SIG-M5 treated with dmso at 0.1 percent for 504 hours (cell line): ENCODE measurements around the gene ZER1.

Experiments
- DNase-seq: peaks from one replicate; lab custom pipeline; 2025; ENCODE audit not compliant: unreplicated experiment; lab: John Stamatoyannopoulos, UW

The ZER1 gene

DNA sequence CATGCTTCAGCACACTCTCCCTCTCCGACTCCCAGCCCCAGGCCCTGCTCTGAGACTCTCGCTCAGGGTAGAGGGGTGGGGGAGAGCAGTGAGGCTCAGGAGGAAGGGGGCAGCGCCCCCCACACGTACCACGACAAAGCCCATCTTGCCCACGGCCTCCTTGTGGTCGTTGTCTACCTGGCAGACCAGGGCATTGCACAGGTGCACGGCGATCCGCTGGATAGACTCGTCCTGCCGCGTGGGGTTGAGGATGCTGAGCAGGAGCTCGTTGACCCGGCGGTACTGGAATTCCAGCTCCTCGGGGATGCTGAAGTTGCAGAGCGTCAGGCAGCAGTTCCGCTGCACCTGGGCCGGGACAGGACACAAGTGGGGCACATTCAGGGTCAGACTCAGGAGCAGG, 29.3 kb downstream of the ZER1 start:
- DNase-seq: no peak

DNA sequence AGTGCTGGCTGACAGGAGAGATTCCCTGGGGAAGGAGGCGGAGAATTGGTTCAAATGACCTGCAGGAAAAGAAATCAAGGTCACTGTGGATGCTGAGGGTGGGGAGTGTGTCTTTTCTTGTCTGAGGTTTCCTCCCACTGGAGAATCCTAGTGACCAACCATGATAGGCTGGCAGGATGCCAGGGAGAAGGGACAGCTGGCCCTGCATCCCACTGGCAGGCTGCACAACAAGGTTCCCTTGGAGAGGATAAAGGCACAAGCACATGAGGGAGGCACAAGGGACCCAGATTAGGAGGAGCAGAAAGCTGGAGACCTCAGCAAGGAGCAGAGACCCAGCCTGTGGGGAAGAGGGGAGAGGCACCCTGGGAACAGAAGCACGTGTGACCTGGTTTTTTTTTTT, 36.4 kb downstream of the ZER1 start:
- DNase-seq: no peak

DNA sequence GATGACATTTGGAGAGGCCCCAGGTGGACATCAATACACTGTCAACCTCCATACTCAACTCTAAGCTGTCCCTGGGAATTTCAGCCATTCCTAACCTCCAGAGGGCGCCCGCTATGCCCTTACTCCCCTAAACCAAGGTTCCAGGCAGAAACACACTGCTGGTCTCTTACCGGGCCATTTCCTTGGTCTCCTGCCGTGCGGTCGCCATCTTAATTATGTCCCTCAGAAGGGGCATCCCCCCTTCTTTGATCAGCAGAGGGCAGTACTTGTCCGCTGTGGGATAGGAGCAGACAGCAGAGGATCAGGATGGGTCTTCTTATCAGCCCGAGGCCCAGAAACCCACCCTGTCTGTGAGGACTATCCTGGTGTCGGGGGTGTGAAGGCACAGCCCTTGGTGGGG, 38.5 kb downstream of the ZER1 start:
- peak; percentile 82 for DNase-seq

DNA sequence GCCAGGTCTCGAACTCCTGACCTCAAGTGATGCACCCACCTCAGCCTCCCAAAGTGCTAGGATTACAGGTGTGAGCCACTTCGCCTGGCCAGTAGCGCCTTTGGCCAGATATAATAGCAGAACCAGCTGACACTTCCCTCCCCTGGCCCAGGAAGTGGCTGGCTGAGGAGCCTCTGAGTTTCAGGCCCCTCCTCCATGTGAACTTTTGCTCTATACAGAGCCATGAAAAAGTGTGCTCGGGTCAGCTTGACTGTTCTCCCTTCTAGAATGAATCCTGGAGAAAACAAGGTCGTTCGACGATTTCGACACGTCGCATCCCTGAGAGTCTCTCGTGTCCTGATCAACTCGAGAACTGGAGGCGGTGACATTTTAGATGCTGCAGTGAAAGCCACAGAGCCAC, 39.2 kb downstream of the ZER1 start:
- DNase-seq: no peak

DNA sequence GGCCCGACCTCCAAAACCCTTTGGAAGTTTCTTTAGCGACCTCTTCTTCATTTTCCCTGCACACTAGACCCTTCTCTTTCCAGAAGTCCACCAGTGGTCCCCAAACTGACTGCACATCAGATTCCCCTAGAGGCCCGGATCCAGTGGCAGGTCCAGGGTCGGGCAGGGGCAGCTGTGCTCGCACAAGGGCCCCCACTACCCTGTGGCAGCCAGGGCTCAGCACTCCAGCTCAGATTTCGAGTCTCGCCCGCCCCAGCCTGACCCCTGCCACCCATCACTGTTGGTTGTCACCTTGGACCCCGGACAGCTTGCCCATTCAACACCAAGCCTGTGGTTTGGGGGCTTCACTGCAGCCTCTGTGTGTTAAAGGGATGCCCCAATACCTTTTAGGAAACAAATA, 40.0 kb downstream of the ZER1 start:
- DNase-seq: no peak

DNA sequence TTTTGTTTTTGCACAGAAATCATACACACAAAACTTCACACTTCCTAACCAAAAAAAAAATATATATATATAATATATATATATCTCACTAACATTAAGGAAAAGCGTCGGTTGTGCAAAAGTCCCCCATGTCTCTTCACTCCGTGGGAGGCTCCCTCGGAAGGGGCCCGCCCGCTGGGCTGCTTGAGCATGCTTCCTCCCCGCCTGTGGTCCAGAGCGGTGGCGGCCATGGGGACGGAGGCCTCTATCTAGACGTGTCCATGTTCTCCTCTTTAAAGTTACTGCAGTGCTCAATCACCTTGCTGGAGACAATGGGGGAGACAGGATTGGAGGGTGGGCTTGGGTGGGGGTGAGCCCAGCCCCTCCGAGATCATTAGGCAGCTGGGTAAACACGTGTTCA, 40.6 kb downstream of the ZER1 start:
- no peak for DNase-seq

DNA sequence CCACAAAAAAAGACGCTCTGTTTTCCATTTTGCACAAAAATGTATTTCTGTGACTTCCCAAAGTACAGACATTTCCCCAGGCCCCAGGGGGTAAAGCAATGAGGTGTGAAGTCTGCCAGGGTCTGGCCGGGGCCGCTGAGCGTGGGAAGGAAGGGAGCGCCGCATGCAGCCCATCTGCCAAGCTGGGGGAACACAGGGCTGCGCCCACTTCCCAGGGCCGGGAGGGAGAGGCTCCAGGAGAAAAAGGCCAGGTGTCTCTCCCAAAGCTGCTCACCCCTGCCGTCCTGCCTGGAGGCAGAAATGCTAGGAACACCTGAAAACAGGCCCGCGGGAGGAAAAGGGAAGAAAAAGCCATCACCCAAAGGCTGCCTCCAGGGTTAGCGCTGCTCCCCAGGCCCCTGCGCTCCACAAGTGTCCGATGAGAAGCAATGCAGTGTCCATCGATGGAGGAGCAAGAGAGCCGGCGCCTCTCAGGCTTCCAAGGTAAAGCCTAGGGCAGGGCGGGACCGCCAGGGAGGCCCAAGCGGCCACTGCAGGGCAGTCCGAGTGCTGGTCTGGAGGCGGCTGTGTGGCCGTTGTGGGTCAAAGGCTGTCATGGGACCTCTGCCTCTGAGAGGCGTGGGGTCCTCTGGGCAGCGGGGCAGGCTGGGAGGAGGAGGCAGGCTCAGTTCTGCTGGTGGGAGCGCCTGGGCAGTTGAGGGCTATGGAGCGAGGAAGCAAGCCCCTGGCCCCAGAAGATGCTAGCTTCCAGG, 41.8 kb downstream of the ZER1 start:
- DNase-seq: no peak

DNA sequence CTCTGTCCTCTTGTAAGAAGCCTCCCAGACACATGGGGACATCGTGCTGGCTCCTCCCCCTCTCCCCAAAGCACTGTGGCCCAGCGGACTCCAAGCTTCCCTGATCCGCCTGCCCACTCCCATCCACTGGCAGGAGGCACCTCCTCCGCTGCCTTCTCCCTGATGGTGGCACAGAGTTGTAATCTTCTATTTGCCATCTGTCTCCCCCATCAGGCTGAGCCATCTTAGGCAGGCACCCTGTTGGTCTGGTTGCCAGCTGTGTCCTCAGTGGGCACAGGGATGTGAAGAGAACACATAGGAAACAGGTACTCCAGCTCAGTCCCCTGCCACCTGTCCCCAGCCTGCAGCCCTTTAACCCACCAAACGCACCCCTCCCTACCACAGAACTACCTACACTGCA, 42.4 kb downstream of the ZER1 start:
- no peak for DNase-seq

DNA sequence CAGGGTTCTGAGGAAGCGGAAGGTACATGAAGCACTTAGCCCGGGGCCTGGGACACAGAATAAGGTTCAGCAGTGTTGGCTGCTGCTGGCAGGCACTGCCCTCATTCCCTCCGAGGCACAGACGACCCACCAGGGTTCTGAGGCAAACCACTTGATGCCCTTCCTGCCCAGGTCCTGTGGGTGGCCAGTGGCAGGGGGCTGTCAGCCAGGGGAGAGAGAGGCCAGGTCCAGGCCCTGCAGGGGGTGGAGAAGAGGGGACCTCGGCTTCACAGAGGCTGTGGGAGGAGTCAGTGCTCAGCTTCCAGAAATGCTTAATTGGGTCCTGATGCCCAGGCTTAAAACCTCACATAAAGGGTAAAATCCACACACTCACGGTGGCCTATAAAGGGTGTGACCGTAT, 43.4 kb downstream of the ZER1 start:
- DNase-seq: no peak

DNA sequence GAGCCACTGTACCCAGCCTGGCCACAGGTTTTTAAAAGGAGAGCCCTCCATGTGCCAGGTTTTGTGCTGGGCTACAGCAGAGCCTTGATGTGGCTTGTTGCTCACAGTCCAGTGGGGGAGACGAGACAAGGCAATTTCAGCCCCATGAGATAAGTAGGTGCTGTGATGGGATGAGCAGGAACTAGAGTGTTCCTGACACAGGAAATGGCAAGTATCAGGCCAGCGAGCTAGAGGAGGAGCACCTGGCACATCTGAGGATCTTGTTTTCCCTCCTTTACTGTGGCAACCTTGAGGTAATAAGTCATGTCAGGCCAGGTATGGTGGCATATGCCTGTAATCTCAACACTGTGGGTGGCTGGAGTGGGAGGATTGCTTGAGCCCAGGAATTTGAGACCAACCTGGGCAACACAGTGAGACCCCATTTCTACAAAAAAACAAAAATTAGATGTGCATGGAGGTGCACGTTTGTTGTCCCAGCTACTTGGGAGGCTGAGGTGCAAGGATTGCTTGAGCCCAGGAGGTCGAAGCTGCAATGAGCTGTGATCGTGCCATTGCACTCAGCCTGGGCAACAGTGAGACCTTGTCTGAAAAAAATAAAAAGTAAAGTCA, 44.0 kb downstream of the ZER1 start:
- DNase-seq: no peak

DNA sequence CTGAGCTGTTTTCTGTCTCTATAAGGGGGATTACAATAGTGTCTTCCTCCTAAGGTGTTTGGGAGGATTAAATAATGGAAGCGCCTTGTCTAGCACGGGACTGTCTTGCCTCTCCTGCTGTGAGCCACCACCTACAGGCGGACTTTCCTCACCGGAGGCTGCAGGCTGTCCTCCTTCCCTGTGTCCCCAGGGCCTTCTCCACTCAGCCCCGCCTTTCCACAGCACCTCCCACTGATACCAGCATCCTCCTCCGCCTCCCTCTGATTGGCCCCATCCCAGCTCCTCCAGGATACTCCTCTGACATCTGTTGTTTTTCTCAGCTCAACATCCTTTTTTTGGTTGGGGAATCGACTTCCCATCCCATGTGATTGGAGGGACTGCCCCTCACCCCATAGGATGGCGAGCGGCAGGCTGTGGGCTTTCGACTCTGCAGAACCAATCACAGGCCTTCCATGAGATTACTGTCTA, 46.9 kb downstream of the ZER1 start:
- DNase-seq: peak; percentile 72

DNA sequence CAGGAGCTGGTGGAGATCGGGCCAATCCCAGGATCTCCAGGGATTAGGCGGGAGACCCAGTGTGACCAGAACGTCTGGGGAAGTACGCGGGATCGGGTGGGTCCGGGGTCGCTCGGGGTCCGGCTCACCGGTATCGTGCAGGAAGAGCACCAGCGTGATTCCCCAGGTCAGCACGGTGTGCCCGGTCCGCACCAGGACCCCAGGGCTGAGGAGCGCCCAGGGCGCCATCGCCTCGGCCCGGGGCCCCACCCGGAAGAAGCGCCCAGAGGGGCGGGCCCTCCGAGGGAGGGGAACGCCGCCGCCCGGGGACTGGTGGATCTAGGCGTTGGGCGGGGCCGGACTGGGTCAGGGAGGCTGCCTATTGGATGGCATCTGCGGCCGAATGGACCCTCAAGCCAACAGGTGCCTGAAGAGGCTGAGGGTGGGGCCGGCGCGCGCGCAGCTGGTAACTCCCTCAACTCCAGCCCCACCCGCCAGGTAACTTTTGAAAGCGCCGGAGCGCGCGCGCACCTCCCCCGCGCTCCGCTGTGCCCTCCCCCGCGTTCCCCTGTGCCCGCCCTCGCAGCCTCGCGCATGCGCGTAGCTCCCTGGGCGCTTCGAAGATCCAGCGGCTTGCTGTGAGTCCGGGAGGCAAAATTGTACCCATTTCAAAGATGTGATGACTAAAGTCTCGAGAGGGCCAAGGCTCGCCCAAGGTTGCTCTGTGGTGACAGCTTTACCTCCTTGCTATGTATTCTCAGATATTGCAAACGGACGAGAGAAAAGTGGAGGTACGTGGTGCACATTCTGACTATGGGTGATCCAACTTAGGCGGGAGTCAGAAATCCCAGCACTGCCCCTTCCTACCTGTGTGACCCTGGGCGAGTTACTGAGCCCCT, 47.6 kb downstream of the ZER1 start, which contains the start of gene ZDHHC12:
Gene ZDHHC12 (minus strand): TSS at position 262 of the 878 bp plus-strand sequence. CDS start 34 bp downstream, at position 228.
- peak; percentile 98 for DNase-seq

DNA sequence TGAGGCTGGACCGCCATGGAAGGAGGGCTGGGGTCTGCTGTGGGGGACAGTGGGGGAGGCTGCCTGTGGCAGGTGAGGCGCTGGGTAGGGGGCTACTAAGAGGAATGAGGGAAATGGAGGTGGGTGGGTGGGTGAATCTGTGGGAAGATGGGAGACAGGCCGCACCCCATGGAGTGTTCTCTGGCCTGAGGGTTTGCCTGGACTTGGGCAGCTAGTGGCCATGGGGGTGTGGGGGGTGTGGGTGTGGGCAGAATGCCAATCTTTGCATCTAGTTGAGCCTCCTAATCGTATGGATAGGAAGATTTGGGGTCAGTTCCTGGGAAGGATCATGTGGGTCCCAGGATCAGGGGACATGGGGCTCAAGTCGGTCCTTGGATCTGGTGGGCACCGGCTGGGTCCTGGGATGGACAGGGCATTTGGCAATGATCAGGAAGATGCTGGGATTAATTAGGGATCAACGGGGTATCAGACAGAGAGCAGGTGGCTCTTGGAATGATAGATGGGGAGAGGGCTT, 48.3 kb downstream of the ZER1 start:
- no peak for DNase-seq

DNA sequence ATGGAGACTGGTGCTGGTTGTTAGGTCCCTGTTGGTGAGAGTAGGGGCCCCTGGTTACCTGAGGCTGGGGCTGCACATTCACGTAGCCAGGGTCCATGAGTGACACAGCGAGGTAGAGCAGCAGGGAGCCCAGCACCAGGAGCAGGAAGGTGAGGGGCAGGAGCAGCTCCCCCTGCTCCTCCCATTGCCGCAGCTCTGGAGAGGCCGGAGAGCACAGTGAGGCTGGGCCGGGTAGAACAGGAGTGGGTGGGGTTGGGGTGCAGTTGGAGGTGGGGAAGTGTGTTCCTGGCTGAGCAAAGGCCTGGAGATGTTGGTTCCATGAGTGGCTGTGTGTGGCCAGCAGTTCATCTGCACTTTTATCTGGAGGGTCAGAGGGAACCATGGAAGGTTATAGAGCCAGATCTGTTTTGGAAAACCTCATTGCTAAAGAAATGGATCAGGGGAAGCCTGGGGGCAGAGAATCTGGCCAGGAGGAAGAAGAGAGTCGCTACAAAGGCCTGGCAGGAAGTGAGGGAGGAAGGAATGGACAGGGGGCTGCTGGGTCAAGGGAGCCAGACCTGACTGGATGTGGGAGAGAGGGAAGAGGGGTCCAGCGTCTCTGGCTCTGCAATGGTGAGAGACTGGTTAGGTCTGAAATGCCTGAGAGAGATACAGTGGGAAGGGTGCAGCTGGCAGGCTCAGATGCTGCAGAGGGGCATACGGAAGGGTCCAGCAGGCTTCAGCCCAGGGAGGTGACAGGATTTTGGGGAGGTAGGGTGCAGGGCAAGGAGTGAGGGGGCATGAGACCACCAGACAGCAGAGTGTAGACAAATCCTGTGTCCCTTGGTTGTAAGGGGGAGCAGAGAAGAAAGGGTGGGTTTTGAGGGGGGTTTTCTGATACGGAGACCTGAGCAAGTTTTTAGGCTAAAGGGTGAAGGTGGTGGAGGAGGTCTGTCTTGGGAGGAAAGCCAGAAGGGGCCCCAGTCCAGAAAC, 49.1 kb downstream of the ZER1 start:
- no peak for DNase-seq

DNA sequence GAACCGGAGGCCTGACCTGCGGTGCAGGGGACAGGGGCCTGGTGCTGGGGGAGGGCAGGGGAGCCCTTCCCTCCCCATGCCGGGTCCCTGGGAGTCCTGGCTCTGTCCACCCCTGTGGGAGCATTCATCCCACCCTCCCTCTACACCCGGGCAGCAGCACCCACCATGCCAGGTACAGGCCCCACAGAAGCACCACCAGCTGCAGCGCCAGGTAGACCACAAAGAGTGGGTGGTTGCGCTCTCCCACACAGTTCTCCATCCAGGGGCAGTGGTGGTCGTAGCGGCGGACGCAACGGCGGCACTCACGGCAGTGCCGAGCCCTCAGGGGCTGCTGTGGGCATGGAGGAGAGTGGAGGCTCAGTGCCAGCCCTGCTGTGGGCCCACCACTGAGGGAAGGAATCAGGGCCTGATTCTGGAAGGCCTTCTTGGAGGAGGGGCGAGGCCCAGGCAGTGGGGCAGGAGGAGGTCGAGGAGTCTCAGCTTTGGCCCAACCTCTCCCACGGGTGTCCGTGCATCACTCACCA, 50.2 kb downstream of the ZER1 start:
- no peak for DNase-seq

DNA sequence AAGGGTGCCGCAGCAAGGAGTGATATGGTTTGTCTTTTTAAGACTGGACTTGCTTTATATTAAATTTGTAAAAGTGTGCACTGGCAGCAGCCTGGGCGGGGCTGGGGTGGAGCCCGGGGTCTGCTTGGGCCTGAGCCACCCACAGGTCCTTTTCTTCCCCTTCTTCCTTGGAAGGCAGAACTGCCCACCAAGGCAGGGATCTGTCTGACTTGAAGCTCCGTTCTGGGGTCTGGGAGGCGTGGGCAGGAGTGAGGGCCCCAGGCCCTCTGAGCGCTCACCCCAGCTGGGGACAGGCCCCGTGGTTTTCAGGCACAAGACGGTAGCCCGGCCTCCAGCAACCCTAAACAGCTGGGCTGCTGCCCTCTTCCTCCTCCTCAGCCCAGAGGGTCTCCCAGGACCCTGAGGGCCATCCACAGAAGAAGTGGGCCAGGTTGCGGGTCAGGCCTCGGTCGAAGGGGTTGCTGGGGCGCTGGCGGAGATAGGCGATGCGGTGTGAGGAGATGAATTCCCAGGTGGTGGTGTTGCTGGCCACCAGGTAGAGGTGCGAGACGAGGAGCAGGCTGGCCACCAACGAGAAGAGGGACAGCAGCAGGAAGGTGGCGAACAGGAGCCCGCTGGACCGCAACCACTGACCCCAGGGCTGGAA, 50.8 kb downstream of the ZER1 start:
- DNase-seq: no peak

DNA sequence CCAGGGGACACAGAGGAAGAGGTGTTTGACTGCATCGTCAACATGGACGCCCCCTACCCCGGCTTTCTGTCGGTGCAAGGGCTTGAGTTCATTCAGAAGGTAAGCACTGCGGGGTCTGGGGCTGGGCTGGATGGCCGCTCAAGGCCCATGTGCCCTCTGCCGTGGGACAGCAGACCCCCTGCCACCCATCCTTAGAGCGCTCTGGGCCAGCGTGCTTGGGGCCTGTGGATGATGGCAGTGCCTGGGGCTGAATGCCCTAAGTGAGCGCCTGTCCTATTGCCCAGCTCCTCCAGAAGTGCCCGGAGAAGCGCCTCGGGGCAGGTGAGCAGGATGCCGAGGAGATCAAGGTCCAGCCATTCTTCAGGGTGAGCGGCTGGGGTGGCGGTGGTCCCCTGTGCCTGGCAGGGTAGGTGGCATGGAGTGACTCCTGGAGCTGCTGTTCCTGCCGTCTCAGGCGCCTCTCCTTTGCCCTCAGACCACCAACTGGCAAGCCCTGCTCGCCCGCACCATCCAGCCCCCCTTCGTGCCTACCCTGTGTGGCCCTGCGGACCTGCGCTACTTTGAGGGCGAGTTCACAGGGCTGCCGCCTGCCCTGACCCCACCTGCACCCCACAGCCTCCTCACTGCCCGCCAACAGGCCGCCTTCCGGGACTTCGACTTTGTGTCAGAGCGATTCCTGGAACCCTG, 51.7 kb downstream of the ZER1 start:
- DNase-seq: no peak

DNA sequence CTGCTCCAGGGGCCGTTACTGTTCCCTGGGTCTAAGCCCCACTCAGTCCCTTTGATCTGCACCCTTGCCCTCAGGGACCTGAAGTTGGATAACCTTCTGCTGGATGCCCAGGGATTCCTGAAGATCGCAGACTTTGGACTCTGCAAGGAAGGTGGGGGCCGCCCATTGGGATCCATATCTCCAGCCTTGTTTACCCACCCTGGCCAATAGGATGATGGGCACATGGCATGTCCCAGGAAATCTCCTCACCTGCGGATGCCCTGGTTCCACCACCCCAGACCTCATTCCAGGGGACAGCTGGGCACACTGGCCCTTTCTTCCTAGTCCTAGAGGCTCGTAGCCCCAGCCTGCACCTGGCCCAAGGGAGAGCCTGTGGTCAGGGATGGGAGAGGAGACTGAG, 53.3 kb downstream of the ZER1 start:
- DNase-seq: no peak

DNA sequence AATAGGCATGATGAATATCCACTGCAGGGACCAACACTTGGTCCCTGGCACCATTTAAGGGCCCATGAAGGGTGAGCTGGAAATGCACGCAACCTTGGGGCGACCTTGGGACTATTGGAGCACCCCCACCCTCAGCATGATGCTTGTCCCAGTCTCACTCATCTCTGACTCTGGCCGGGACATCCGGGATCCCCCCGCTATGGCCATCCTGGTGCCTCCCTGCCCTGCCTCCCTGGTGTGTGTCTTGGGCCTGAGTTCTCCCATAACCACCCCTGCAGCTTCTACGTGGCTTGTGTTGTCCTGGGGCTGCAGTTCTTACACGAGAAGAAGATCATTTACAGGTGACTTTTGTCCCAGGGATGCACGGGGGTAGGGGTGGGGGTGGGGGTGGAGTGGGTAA, 53.7 kb downstream of the ZER1 start:
- no peak for DNase-seq
